HEK293 (cell line): ENCODE data around the gene CNTNAP4.

Experiments
- CTCF ChIA-PET: fragments of 350-600 bp; formaldehyde crosslinking; extraction: SDS; loops from one replicate; lab custom pipeline; 2021; ENCODE audit warnings: antibody characterized with exemption; lab: Yijun Ruan, JAX
- POLR2A ChIA-PET: fragments of 300-600 bp; formaldehyde crosslinking; extraction: SDS; loops from one replicate; lab custom pipeline; 2020; ENCODE audit warnings: antibody characterized with exemption, inconsistent platforms; lab: Yijun Ruan, JAX
- H3K27ac ChIP-seq: fragments of 200-500 bp; sonication (Bioruptor generic); 2 replicates; pipeline ENCODE4 v1.5.1; 2014; ENCODE audit warnings: low read depth, low read length, control low read depth, inconsistent platforms; ENCODE audit errors: extremely low read depth
- H3K36me3 ChIP-seq, 2 experiments: fragments of 200-500 bp in 1 of 2; sonication (Bioruptor generic) in 1 of 2; 1 replicate in 1 of 2; 2 replicates in 1 of 2; pipeline ENCODE4 v1.5.1; 2014 to 2017; ENCODE audit warnings: inconsistent platforms in 2 of 2, low read length in 2 of 2; ENCODE audit not compliant: control insufficient read depth in 2 of 2, insufficient read depth in 1 of 2
- H3K4me1 ChIP-seq: fragments of 200-500 bp; sonication (Bioruptor generic); 2 replicates; pipeline ENCODE4 v1.5.1; 2014; ENCODE audit warnings: mild to moderate bottlenecking, low read length, inconsistent platforms; ENCODE audit not compliant: control insufficient read depth, insufficient read depth
- H3K4me3 ChIP-seq: 2 replicates; pipeline ENCODE4 v1.5.1; 2011; ENCODE audit warnings: low read depth, mild to moderate bottlenecking, control low read depth, low read length, moderate library complexity
- H3K9me3 ChIP-seq: fragments of 200-500 bp; sonication (Bioruptor generic); 2 replicates; pipeline ENCODE4 v1.5.1; 2014; ENCODE audit warnings: low read depth, low read length, inconsistent platforms; ENCODE audit not compliant: control insufficient read depth, insufficient read depth
- BCL11B ChIP-seq: fragments of 450-650 bp; formaldehyde crosslinking; IDR thresholded peaks from 2 replicates; pipeline ENCODE4 v1.5.1; 2016; ENCODE audit warnings: low read depth, missing biosample characterization, missing genetic modification characterization
- OVOL3 ChIP-seq: fragments of 450-650 bp; formaldehyde crosslinking; IDR thresholded peaks from 2 replicates; pipeline ENCODE4 v1.5.1; 2016; ENCODE audit warnings: missing biosample characterization, missing genetic modification characterization
- PRDM1 ChIP-seq: fragments of 450-650 bp; formaldehyde crosslinking; IDR thresholded peaks from 2 replicates; pipeline ENCODE4; 2016; ENCODE audit warnings: missing biosample characterization, missing genetic modification characterization
- TCF7L2 ChIP-seq: IDR thresholded peaks from 2 replicates; pipeline ENCODE4 v1.6.1; 2011; ENCODE audit warnings: low read depth, mild to moderate bottlenecking, inconsistent platforms, low read length, moderate library complexity, borderline replicate concordance
- ZFP3 ChIP-seq: fragments of 450-650 bp; formaldehyde crosslinking; IDR thresholded peaks from 2 replicates; pipeline ENCODE4 v1.5.1; 2016; ENCODE audit warnings: low read depth, missing biosample characterization, missing genetic modification characterization
- ZFP69B ChIP-seq: fragments of 450-650 bp; formaldehyde crosslinking; IDR thresholded peaks from 2 replicates; pipeline ENCODE4 v1.5.1; 2016; ENCODE audit warnings: missing biosample characterization, missing genetic modification characterization
- ZNF391 ChIP-seq: fragments of 450-650 bp; formaldehyde crosslinking; IDR thresholded peaks from 2 replicates; pipeline ENCODE4 v1.5.1; 2016; ENCODE audit warnings: low read depth, missing biosample characterization, missing genetic modification characterization, borderline replicate concordance
- ZNF426 ChIP-seq: fragments of 450-650 bp; formaldehyde crosslinking; IDR thresholded peaks from 2 replicates; pipeline ENCODE4 v1.5.1; 2017; ENCODE audit warnings: missing biosample characterization, missing genetic modification characterization, mild to moderate bottlenecking, inconsistent platforms, moderate library complexity
- ZNF530 ChIP-seq: fragments of 450-650 bp; formaldehyde crosslinking; IDR thresholded peaks from 2 replicates; pipeline ENCODE4 v1.5.1; 2016; ENCODE audit warnings: low read depth, missing biosample characterization, missing genetic modification characterization
- ZNF544 ChIP-seq: fragments of 450-650 bp; formaldehyde crosslinking; IDR thresholded peaks from 2 replicates; pipeline ENCODE4 v1.5.0; 2017; ENCODE audit warnings: missing biosample characterization, missing genetic modification characterization
- ZNF660 ChIP-seq: fragments of 450-650 bp; IDR thresholded peaks from 2 replicates; pipeline ENCODE4 v1.5.1; 2018; ENCODE audit warnings: missing biosample characterization, mild to moderate bottlenecking, missing genetic modification characterization
- ZNF747 ChIP-seq: fragments of 450-650 bp; formaldehyde crosslinking; IDR thresholded peaks from 2 replicates; pipeline ENCODE4 v1.5.1; 2016; ENCODE audit warnings: missing biosample characterization, missing genetic modification characterization
- ZNF777 ChIP-seq: fragments of 450-650 bp; formaldehyde crosslinking; IDR thresholded peaks from 2 replicates; pipeline ENCODE4 v1.5.1; 2017; ENCODE audit warnings: missing biosample characterization, missing genetic modification characterization, borderline replicate concordance
- ZXDB ChIP-seq: fragments of 450-650 bp; formaldehyde crosslinking; IDR thresholded peaks from 2 replicates; pipeline ENCODE4 v1.5.1; 2016; ENCODE audit warnings: missing biosample characterization, missing genetic modification characterization
- TF ChIP-seq, protein P1 (sequence below): fragments of 450-650 bp; formaldehyde crosslinking; optimal IDR thresholded peaks from 2 replicates; pipeline ENCODE3; 2016; ENCODE audit warnings: missing biosample characterization, mild to moderate bottlenecking, missing genetic modification characterization
- TF ChIP-seq, protein P2 (sequence below): fragments of 450-650 bp; formaldehyde crosslinking; IDR thresholded peaks from 2 replicates; pipeline ENCODE4 v1.5.1; 2017; ENCODE audit warnings: missing biosample characterization, missing genetic modification characterization
- TF ChIP-seq, protein P3 (sequence below): fragments of 450-650 bp; formaldehyde crosslinking; IDR thresholded peaks from 2 replicates; pipeline ENCODE4 v1.5.1; 2017; ENCODE audit warnings: missing biosample characterization, missing genetic modification characterization
- TF ChIP-seq, protein P4 (sequence below): fragments of 450-650 bp; formaldehyde crosslinking; IDR thresholded peaks from 2 replicates; pipeline ENCODE4 v1.5.1; 2016; ENCODE audit warnings: missing biosample characterization, missing genetic modification characterization
- TF ChIP-seq, protein P5 (sequence below): fragments of 450-650 bp; formaldehyde crosslinking; IDR thresholded peaks from 2 replicates; pipeline ENCODE4 v1.5.1; 2016; ENCODE audit warnings: missing biosample characterization, missing genetic modification characterization
- TF ChIP-seq, protein P6 (sequence below): fragments of 450-650 bp; formaldehyde crosslinking; IDR thresholded peaks from 2 replicates; pipeline ENCODE4 v1.5.1; 2016; ENCODE audit warnings: missing biosample characterization, missing genetic modification characterization
- TF ChIP-seq, protein P7 (sequence below): sonication (generic); formaldehyde crosslinking; IDR thresholded peaks from 2 replicates; pipeline ENCODE4 v1.8.1; 2022; ENCODE audit warnings: mild to moderate bottlenecking, moderate library complexity, missing genetic modification reagents

CNTNAP4 gene

DNA sequence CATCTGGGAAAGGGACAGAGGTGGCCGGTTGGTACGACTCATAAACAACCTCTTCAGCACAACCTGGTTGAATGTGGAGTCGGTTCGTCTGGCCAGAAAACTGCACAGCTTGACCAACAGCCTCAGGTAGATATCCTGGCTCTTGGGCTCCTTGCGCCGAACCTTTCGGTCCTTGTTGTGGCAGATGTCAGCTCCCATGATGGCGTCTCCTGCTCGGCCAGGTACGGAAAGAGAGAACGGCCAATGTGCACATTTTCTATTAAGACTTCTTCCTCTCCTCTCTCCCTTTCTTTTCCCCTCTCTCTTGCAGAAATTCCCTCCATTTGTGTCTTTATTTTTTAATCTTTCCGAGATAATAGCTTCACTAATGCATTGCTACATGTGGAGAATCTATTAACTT is 41.8 kb upstream of the CNTNAP4 start:
- Histone ChIP-seq H3K4me1 (no peaks in the 10 kb centered on the region), H3K27ac (no peak overlapping the region), H3K4me3 (no peak overlapping the region), H3K36me3 (no peaks in the 10 kb centered on the region), H3K9me3 (no peaks in the 10 kb centered on the region)
- TF ChIP-seq ZNF660 (tag by site-specific recombination) (no peak), ZNF777 (tag by site-specific recombination) (no peak), ZNF530 (tag by site-specific recombination) (no peak), ZNF426 (no peak), ZNF544 (tag by site-specific recombination) (no peak), ZNF747 (no peak), ZNF391 (no peak)
- TF ChIP-seq, protein P1, sequence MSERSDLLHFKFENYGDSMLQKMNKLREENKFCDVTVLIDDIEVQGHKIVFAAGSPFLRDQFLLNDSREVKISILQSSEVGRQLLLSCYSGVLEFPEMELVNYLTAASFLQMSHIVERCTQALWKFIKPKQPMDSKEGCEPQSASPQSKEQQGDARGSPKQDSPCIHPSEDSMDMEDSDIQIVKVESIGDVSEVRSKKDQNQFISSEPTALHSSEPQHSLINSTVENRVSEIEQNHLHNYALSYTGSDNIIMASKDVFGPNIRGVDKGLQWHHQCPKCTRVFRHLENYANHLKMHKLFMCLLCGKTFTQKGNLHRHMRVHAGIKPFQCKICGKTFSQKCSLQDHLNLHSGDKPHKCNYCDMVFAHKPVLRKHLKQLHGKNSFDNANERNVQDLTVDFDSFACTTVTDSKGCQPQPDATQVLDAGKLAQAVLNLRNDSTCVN: no peak
- TF ChIP-seq, protein P2, sequence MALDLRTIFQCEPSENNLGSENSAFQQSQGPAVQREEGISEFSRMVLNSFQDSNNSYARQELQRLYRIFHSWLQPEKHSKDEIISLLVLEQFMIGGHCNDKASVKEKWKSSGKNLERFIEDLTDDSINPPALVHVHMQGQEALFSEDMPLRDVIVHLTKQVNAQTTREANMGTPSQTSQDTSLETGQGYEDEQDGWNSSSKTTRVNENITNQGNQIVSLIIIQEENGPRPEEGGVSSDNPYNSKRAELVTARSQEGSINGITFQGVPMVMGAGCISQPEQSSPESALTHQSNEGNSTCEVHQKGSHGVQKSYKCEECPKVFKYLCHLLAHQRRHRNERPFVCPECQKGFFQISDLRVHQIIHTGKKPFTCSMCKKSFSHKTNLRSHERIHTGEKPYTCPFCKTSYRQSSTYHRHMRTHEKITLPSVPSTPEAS (tag by site-specific recombination): no peak
- TF ChIP-seq, protein P3, sequence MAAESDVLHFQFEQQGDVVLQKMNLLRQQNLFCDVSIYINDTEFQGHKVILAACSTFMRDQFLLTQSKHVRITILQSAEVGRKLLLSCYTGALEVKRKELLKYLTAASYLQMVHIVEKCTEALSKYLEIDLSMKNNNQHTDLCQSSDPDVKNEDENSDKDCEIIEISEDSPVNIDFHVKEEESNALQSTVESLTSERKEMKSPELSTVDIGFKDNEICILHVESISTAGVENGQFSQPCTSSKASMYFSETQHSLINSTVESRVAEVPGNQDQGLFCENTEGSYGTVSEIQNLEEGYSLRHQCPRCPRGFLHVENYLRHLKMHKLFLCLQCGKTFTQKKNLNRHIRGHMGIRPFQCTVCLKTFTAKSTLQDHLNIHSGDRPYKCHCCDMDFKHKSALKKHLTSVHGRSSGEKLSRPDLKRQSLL: no peak
- POLR2A ChIA-PET: no interaction called here
- CTCF ChIA-PET: no interaction called here

DNA sequence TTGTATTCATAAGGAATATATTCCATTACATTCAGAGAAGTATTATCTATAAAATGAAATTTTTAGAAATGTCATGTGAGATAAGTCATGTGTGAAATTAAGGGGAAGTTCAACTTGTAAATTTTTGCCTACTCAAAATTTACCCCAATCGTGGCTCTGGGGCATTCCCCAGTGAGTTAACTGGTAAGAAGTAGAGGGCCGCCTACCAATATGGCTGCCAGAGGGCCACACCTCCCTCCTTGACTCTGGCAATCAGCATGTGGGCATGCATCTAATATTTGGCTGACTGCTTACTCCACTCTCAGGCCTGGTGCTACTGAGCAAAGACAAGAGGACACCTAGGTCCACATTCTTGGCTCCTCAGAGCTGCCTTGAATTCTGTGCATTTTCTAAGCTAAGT is 39.7 kb upstream of the CNTNAP4 start:
- ChIA-PET CTCF (no interaction called here), POLR2A (no interaction called here)
- Histone ChIP-seq H3K4me3 (no peak overlapping the region), H3K27ac (no peak overlapping the region), H3K36me3 (no peaks in the 10 kb centered on the region), H3K4me1 (no peaks in the 10 kb centered on the region), H3K9me3 (no peaks in the 10 kb centered on the region)
- no peak for TF ChIP-seq TCF7L2
- TF ChIP-seq, protein P4, sequence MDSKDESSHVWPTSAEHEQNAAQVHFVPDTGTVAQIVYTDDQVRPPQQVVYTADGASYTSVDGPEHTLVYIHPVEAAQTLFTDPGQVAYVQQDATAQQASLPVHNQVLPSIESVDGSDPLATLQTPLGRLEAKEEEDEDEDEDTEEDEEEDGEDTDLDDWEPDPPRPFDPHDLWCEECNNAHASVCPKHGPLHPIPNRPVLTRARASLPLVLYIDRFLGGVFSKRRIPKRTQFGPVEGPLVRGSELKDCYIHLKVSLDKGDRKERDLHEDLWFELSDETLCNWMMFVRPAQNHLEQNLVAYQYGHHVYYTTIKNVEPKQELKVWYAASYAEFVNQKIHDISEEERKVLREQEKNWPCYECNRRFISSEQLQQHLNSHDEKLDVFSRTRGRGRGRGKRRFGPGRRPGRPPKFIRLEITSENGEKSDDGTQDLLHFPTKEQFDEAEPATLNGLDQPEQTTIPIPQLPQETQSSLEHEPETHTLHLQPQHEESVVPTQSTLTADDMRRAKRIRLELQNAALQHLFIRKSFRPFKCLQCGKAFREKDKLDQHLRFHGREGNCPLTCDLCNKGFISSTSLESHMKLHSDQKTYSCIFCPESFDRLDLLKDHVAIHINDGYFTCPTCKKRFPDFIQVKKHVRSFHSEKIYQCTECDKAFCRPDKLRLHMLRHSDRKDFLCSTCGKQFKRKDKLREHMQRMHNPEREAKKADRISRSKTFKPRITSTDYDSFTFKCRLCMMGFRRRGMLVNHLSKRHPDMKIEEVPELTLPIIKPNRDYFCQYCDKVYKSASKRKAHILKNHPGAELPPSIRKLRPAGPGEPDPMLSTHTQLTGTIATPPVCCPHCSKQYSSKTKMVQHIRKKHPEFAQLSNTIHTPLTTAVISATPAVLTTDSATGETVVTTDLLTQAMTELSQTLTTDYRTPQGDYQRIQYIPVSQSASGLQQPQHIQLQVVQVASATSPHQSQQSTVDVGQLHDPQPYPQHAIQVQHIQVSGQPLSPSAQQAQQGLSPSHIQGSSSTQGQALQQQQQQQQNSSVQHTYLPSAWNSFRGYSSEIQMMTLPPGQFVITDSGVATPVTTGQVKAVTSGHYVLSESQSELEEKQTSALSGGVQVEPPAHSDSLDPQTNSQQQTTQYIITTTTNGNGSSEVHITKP (tag by site-specific recombination): no peak
- no peak for TF ChIP-seq ZFP69B (tag by site-specific recombination)
- TF ChIP-seq, protein P5, sequence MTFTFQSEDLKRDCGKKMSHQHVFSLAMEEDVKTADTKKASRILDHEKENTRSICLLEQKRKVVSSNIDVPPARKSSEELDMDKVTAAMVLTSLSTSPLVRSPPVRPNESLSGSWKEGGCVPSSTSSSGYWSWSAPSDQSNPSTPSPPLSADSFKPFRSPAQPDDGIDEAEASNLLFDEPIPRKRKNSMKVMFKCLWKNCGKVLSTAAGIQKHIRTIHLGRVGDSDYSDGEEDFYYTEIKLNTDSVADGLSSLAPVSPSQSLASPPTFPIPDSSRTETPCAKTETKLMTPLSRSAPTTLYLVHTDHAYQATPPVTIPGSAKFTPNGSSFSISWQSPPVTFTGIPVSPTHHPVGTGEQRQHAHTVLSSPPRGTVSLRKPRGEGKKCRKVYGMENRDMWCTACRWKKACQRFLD (tag by site-specific recombination): no peak
- no peak for TF ChIP-seq ZFP3 (tag by site-specific recombination)
- TF ChIP-seq, protein P6, sequence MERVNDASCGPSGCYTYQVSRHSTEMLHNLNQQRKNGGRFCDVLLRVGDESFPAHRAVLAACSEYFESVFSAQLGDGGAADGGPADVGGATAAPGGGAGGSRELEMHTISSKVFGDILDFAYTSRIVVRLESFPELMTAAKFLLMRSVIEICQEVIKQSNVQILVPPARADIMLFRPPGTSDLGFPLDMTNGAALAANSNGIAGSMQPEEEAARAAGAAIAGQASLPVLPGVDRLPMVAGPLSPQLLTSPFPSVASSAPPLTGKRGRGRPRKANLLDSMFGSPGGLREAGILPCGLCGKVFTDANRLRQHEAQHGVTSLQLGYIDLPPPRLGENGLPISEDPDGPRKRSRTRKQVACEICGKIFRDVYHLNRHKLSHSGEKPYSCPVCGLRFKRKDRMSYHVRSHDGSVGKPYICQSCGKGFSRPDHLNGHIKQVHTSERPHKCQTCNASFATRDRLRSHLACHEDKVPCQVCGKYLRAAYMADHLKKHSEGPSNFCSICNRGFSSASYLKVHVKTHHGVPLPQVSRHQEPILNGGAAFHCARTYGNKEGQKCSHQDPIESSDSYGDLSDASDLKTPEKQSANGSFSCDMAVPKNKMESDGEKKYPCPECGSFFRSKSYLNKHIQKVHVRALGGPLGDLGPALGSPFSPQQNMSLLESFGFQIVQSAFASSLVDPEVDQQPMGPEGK (tag by site-specific recombination): no peak
- TF ChIP-seq, protein P1: no peak
- no peak for TF ChIP-seq BCL11B (tag by site-specific recombination)
- TF ChIP-seq, protein P7, sequence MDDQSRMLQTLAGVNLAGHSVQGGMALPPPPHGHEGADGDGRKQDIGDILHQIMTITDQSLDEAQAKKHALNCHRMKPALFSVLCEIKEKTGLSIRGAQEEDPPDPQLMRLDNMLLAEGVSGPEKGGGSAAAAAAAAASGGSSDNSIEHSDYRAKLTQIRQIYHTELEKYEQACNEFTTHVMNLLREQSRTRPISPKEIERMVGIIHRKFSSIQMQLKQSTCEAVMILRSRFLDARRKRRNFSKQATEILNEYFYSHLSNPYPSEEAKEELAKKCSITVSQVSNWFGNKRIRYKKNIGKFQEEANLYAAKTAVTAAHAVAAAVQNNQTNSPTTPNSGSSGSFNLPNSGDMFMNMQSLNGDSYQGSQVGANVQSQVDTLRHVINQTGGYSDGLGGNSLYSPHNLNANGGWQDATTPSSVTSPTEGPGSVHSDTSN (CRISPR knock-in tag): no peak
- no peak for TF ChIP-seq OVOL3
- TF ChIP-seq ZXDB (tag by site-specific recombination): no peak
- no peak for TF ChIP-seq PRDM1
